Measurements from ENCODE around the gene GALNT18. TPM values are rescaled to one million over a fixed set of nuclear protein-coding genes. Genes with fewer than 3 reads are reported as not detected.

The GALNT18 gene
- polyA plus RNA-seq, 1 experiment = 4.8 TPM

DNA sequence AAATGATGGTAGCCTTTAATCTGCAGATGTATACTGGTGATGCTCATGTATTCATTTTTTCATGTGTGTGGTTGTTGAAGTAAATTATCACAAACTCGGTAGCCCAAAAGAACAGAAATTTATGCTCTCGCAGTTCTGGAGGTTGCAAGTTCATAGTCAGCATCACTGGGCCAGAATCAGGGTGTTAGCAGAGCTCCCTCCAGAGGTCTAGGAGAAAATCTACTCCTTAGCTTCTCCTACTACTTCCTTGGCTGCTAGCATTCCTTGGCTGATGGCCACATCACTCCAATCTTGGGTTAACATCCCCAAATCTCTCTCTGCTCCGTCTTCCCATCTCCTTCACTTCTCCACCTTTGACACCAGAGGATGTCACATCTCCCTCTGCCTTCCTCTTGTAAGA lies 45.3 kb upstream of the GALNT18 start:
- POLR2A ChIA-PET = no interaction called here
- peaks cover 50% of the 10 kb centered on the region for H3K27me3 ChIP-seq (ENCODE audit: control insufficient read depth, insufficient read depth, low read length)
- CTCF ChIA-PET = no interaction called here
- peak; percentile 17 for TF ChIP-seq CTCF (IDR thresholded peaks at IDR 0.05; ENCODE audit: low read depth, low read length)
- H3K9me3 ChIP-seq (ENCODE audit: control insufficient read depth, insufficient read depth, low read length) = no peaks in the 10 kb centered on the region
- no peak overlapping the region for H3K4me3 ChIP-seq (ENCODE audit: low read depth, low read length)
- no peak overlapping the region for H3K27ac ChIP-seq (ENCODE audit: low read depth, low read length)
- DNase-seq (ENCODE audit: low read depth, low spot score) = no peak

DNA sequence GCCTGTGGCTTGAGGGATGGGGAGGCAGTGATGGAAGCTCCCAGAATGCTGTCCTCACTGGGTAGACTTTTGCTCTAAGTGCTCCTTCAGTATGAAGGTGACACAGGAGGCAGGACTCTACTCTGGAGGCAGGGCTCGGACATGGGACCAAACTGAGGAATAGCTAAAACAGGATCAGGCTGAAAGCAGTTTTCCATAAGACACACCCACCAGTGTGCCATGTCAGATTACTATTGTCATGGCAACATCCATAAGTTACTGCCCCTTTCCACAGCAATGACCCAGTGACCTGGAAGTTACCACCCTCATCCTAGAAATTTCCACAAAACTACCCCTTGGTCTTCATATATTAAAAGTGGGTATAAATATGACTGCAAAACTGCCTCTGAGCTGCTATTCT lies 43.6 kb upstream of the GALNT18 start:
- no peak for TF ChIP-seq CTCF (IDR thresholded peaks at IDR 0.05; ENCODE audit: low read depth, low read length)
- DNase-seq (ENCODE audit: low read depth, low spot score) = no peak
- ChIA-PET CTCF (interaction anchor here (0.6 kb wide), 1 partner anchor 645 kb away, joined by 11 read pairs; no protein-coding TSS in a partner anchor), POLR2A (no interaction called here)
- Histone ChIP-seq H3K9me3 (ENCODE audit: control insufficient read depth, insufficient read depth, low read length) (no peaks in the 10 kb centered on the region), H3K27ac (ENCODE audit: low read depth, low read length) (no peak overlapping the region), H3K4me3 (ENCODE audit: low read depth, low read length) (no peak overlapping the region), H3K27me3 (ENCODE audit: control insufficient read depth, insufficient read depth, low read length) (peaks cover 45% of the 10 kb centered on the region)

DNA sequence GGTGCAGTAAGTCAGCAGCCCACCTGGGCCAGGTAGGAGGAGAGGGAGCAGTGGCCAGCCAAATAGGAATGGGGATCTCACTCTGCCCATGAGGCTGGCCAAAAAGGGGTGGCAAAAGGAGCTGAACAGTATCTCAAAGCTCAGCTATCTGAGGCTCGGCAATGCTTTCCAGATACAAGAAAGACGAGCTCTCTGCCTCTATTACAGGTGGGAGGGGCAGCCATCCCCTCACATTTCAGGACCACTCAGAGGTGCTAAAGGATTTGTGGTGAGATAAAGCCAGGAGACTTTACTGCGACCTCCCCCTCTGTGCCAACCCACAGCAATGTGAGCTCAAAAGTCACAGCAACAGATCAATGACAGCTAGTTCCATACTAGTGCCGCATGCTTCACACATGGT lies 42.1 kb upstream of the GALNT18 start:
- CTCF ChIA-PET = interaction anchor here (0.7 kb wide), 1 partner anchor 82 kb away, joined by 3 read pairs; no protein-coding TSS in a partner anchor
- no peak for DNase-seq (ENCODE audit: low read depth, low spot score)
- H3K27ac ChIP-seq (ENCODE audit: low read depth, low read length) = no peak overlapping the region
- H3K27me3 ChIP-seq (ENCODE audit: control insufficient read depth, insufficient read depth, low read length) = peaks cover 43% of the 10 kb centered on the region
- H3K9me3 ChIP-seq (ENCODE audit: control insufficient read depth, insufficient read depth, low read length) = no peaks in the 10 kb centered on the region
- TF ChIP-seq CTCF (IDR thresholded peaks at IDR 0.05; ENCODE audit: low read depth, low read length) = no peak
- no peak overlapping the region for H3K4me3 ChIP-seq (ENCODE audit: low read depth, low read length)
- POLR2A ChIA-PET = no interaction called here

DNA sequence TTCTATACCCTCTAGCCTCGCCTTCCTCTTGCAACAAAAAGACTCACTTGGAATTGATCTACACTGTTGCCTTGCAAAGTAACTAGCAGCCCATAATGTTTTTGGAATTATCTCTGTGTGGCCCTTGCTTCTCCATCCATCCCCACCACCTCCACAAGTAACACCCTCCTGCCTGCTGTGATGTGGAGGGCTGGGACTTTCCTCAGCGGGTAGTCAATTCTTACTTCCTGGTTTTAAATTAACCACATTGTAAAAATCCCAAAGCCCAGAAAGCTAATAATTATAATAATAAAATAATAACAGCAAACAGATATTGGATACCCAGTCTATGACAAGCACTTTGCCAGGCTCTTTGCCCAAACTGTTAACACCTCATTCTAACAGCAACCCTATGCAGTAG lies 40.8 kb upstream of the GALNT18 start:
- Histone ChIP-seq H3K27me3 (ENCODE audit: control insufficient read depth, insufficient read depth, low read length) (peaks cover 39% of the 10 kb centered on the region), H3K9me3 (ENCODE audit: control insufficient read depth, insufficient read depth, low read length) (no peaks in the 10 kb centered on the region), H3K4me3 (ENCODE audit: low read depth, low read length) (no peak overlapping the region), H3K27ac (ENCODE audit: low read depth, low read length) (no peak overlapping the region)
- POLR2A ChIA-PET = no interaction called here
- TF ChIP-seq CTCF (IDR thresholded peaks at IDR 0.05; ENCODE audit: low read depth, low read length) = no peak
- CTCF ChIA-PET = interaction anchor here (1.0 kb wide), 1 partner anchor 634 kb away, joined by 3 read pairs; no protein-coding TSS in a partner anchor
- DNase-seq (ENCODE audit: low read depth, low spot score) = no peak

DNA sequence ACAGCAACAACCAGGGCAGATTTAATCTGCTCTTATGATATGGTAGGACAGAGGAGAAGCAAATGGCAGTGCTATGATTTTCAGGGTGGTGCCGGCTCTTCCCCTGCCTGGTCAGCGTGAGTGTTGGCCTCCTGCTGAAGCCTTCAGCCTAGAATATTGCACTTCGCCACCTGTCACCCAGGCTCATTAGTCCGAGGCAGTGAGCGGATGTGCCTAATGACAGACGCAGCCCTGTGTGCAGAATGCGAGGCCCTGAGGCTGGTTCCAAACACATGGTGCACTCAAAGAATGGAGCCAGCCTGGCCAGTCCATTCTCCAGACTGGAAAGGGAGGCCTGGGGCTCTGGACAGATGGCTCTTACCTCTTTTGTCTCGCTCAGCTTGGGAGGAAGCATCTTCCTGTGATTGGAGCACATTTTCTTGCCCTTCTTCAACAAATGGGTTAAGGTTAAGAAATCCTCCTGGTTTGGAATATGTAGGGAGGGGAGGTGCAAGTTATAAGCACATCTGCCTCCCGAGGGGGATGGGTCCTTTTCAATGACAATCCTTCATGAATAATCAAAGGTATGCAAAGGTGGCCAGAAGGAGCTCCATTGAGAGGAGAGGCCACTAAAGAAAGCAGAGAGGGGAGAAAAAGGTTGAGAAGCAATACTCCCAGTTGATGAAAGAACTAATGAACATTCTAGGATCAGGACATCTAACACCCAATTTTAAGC lies 39.7 kb upstream of the GALNT18 start:
- H3K4me3 ChIP-seq (ENCODE audit: low read depth, low read length) = no peak overlapping the region
- no peak for DNase-seq (ENCODE audit: low read depth, low spot score)
- H3K27ac ChIP-seq (ENCODE audit: low read depth, low read length) = no peak overlapping the region
- H3K27me3 ChIP-seq (ENCODE audit: control insufficient read depth, insufficient read depth, low read length) = peaks cover 38% of the 10 kb centered on the region
- ChIA-PET CTCF (no interaction called here), POLR2A (no interaction called here)
- TF ChIP-seq CTCF (IDR thresholded peaks at IDR 0.05; ENCODE audit: low read depth, low read length) = no peak
- H3K9me3 ChIP-seq (ENCODE audit: control insufficient read depth, insufficient read depth, low read length) = no peaks in the 10 kb centered on the region

All from AG04450 (cell line).